HCT116 (cell line): ENCODE data around the gene FLNA. TPM values are rescaled to one million over a fixed set of nuclear protein-coding genes. Genes with fewer than 3 reads are reported as not detected.

Source experiments
- ATAC-seq: fragments of 200-7000 bp; cut with Tn5 transposase; 2 replicates; pipeline ENCODE4 v1.9.1; 2020; ENCODE audit warnings: mild to moderate bottlenecking, moderate library complexity
- BruUV-seq: library from RNA; stranded (reverse); fragments of 400-500 nt; replicated peaks from 2 replicates; lab custom pipeline; 2021; lab: Mats Ljungman, UMichigan
- CTCF ChIA-PET: fragments of 300-600 bp; sonication (Branson Sonifier 250); formaldehyde crosslinking; loops from one replicate; lab custom pipeline; 2021; ENCODE audit warnings: antibody characterized with exemption; lab: Charles Lee
- POLR2A ChIA-PET: fragments of 300-600, 350-600 bp; sonication (Branson Sonifier 250); formaldehyde crosslinking; loops from one replicate; lab custom pipeline; 2021; ENCODE audit warnings: antibody characterized with exemption; lab: Charles Lee
- RAD21 ChIA-PET, 2 experiments: fragments of 300-600 bp; sonication (Branson Sonifier 250); formaldehyde crosslinking; loops; one replicate each; lab custom pipeline; 2023; ENCODE audit warnings: low total read pairs in 2 of 2; ENCODE audit not compliant: uncharacterized antibody in 2 of 2, unreplicated experiment in 2 of 2, low non-redundant PET in 1 of 2; lab: Charles Lee
- DNase-seq: peaks from one replicate; pipeline ENCODE4 v3.0.0-alpha.2; 2010; ENCODE audit warnings: low read depth, low spot score
- H2AFZ ChIP-seq: fragments of 200-600 bp; shearing (Covaris generic), sonication (generic); 2 replicates; pipeline ENCODE4 v1.6.1; 2017; ENCODE audit warnings: low read depth, mixed run types, mixed read lengths, antibody characterized with exemption, low read length; ENCODE audit not compliant: poor library complexity, severe bottlenecking
- H3K27ac ChIP-seq: 2 replicates; pipeline ENCODE4 v1.5.1; 2012; ENCODE audit warnings: low read depth, low read length
- H3K27me3 ChIP-seq: fragments of 200-600 bp; sonication (generic); 2 replicates; pipeline ENCODE4 v1.6.1; 2016; ENCODE audit warnings: mixed run types, low read length, mixed read lengths; ENCODE audit not compliant: insufficient read depth
- H3K36me3 ChIP-seq, 2 experiments: fragments of 200-500 bp in 1 of 2; fragments of 200-600 bp in 1 of 2; sonication (Bioruptor generic) in 1 of 2; sonication (generic) in 1 of 2; 2 replicates each; pipeline versions ENCODE4 v1.5.1 to v1.6.1; 2014 to 2016; ENCODE audit warnings: low read length in 2 of 2, inconsistent platforms in 1 of 2, mixed read lengths in 1 of 2, mixed run types in 1 of 2; ENCODE audit not compliant: insufficient read depth in 2 of 2, control insufficient read depth in 1 of 2
- H3K4me1 ChIP-seq, 2 experiments: fragments of 200-600 bp in 1 of 2; sonication (generic) in 1 of 2; 2 replicates each; pipeline versions ENCODE4 v1.5.1 to v1.6.1; 2012 to 2017; ENCODE audit warnings: low read length in 2 of 2, inconsistent platforms in 1 of 2, mild to moderate bottlenecking in 1 of 2, mixed read lengths in 1 of 2, mixed run types in 1 of 2, moderate library complexity in 1 of 2; ENCODE audit not compliant: insufficient read depth in 2 of 2, control insufficient read depth in 1 of 2
- H3K4me2 ChIP-seq: fragments of 200-600 bp; sonication (generic); 2 replicates; pipeline ENCODE4 v1.6.1; 2017; ENCODE audit warnings: mixed run types, low read length, mixed read lengths
- H3K4me3 ChIP-seq, 2 experiments: fragments of 200-600 bp in 1 of 2; sonication (generic) in 1 of 2; replicated peaks in 1 of 2; 2 replicates each; pipeline ENCODE4 v1.5.1; 2011 to 2016; ENCODE audit warnings: low read length in 2 of 2, control low read depth in 1 of 2, low read depth in 1 of 2, mild to moderate bottlenecking in 1 of 2, mixed read lengths in 1 of 2, mixed run types in 1 of 2
- H3K79me2 ChIP-seq: fragments of 200-600 bp; sonication (generic); 2 replicates; pipeline ENCODE4 v1.6.1; 2017; ENCODE audit warnings: mild to moderate bottlenecking, mixed run types, low read length, moderate library complexity, mixed read lengths; ENCODE audit not compliant: insufficient read depth
- H3K9ac ChIP-seq: fragments of 200-600 bp; sonication (generic); 2 replicates; pipeline ENCODE4 v1.6.1; 2016; ENCODE audit warnings: low read length, mixed read lengths
- H3K9me2 ChIP-seq: fragments of 200-600 bp; sonication (generic), shearing (Covaris generic); 2 replicates; pipeline ENCODE4 v1.6.1; 2017; ENCODE audit warnings: mixed run types, mild to moderate bottlenecking, moderate library complexity; ENCODE audit not compliant: insufficient read depth
- H3K9me3 ChIP-seq, 2 experiments: fragments of 200-500 bp in 1 of 2; fragments of 200-600 bp in 1 of 2; sonication (Bioruptor generic) in 1 of 2; sonication (generic) in 1 of 2; 2 replicates each; pipeline ENCODE4 v1.6.1; 2014 to 2017; ENCODE audit warnings: low read length in 2 of 2, mixed read lengths in 2 of 2, inconsistent platforms in 1 of 2, low read depth in 1 of 2, mild to moderate bottlenecking in 1 of 2, mixed run types in 1 of 2, moderate library complexity in 1 of 2; ENCODE audit not compliant: control insufficient read depth in 1 of 2, insufficient read depth in 1 of 2
- H4K20me1 ChIP-seq: fragments of 200-600 bp; sonication (generic), shearing (Covaris generic); 2 replicates; pipeline ENCODE4 v1.6.1; 2017; ENCODE audit warnings: mixed run types, mild to moderate bottlenecking, moderate library complexity; ENCODE audit not compliant: insufficient read depth
- CEBPB ChIP-seq: IDR thresholded peaks from 2 replicates; pipeline ENCODE4 v1.6.1; 2012; ENCODE audit warnings: low read depth
- EGR1 ChIP-seq: IDR thresholded peaks from 2 replicates; pipeline ENCODE4 v1.6.1; 2012; ENCODE audit warnings: low read depth
- ELF1 ChIP-seq: IDR thresholded peaks from 2 replicates; pipeline ENCODE4 v1.6.1; 2012; ENCODE audit warnings: low read depth, borderline replicate concordance
- JUND ChIP-seq: IDR thresholded peaks from 2 replicates; pipeline ENCODE4 v1.6.1; 2012
- POLR2A ChIP-seq: IDR thresholded peaks from 2 replicates; pipeline ENCODE4 v1.7.0; 2011; ENCODE audit warnings: borderline replicate concordance; ENCODE audit not compliant: insufficient read depth, insufficient read length; ENCODE audit errors: extremely low read depth
- SRF ChIP-seq: IDR thresholded peaks from 2 replicates; pipeline ENCODE4 v1.6.1; 2012; ENCODE audit warnings: low read depth
- YY1 ChIP-seq: IDR thresholded peaks from 2 replicates; pipeline ENCODE4 v1.6.1; 2011; ENCODE audit warnings: low read length, low read depth, moderate library complexity, mild to moderate bottlenecking; ENCODE audit not compliant: insufficient replicate concordance; ENCODE audit errors: extremely low read depth
- ZNF274 ChIP-seq: fragments of 200-500 bp; sonication (Bioruptor generic); IDR thresholded peaks from 2 replicates; pipeline ENCODE4 v1.6.1; 2014; ENCODE audit warnings: mild to moderate bottlenecking, low read depth, low read length, inconsistent platforms
- intact Hi-C: fragments of 100-400 bp; cut with micrococcal nuclease; formaldehyde crosslinking; loops from 2 replicates; pipeline ENCODE4 v1.10.0; 2022
- total RNA-seq: library from RNA; stranded (reverse); gene quantifications from one replicate; pipeline ENCODE4 v1.2.1, GENCODE V29; 2021; ENCODE audit not compliant: unreplicated experiment
- TF ChIP-seq, protein P1 (sequence below): IDR thresholded peaks from 2 replicates; pipeline ENCODE4 v1.6.1; 2011; ENCODE audit warnings: mild to moderate bottlenecking, low read length, moderate library complexity; ENCODE audit not compliant: insufficient replicate concordance; ENCODE audit errors: extremely low read depth
- TF ChIP-seq, protein P2 (sequence below): IDR thresholded peaks from 2 replicates; pipeline ENCODE4 v1.6.1; 2012

The FLNA gene
- total RNA-seq, 1 experiment from 2014 or later, result 546 TPM

DNA sequence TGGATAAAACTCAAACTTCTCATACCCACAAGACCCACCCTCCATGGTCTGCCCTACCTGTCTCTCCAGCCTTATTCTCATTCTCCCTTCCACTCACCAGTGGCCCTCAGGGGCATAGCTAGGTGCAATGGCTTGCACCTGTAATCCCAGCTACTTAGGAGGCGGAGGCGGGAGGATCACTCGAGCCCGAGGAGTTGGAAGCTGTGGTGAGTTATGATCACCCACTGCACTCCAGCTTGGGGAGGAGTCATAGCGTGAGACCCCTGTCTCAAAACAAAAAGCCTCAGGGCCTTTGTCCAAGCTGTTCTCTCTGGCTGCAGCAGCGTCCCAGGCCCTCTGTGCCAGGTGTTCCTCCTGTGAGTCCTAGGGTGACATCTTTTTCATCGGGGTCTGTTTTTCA is 62.3 kb downstream of the FLNA start (continued):
- TF ChIP-seq, protein P1, sequence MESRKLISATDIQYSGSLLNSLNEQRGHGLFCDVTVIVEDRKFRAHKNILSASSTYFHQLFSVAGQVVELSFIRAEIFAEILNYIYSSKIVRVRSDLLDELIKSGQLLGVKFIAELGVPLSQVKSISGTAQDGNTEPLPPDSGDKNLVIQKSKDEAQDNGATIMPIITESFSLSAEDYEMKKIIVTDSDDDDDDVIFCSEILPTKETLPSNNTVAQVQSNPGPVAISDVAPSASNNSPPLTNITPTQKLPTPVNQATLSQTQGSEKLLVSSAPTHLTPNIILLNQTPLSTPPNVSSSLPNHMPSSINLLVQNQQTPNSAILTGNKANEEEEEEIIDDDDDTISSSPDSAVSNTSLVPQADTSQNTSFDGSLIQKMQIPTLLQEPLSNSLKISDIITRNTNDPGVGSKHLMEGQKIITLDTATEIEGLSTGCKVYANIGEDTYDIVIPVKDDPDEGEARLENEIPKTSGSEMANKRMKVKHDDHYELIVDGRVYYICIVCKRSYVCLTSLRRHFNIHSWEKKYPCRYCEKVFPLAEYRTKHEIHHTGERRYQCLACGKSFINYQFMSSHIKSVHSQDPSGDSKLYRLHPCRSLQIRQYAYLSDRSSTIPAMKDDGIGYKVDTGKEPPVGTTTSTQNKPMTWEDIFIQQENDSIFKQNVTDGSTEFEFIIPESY, result no peak
- TF ChIP-seq POLR2A (no peak), JUND (no peak), YY1 (no peak), ZNF274 (no peak), SRF (no peak), EGR1 (no peak)
- TF ChIP-seq, protein P2, sequence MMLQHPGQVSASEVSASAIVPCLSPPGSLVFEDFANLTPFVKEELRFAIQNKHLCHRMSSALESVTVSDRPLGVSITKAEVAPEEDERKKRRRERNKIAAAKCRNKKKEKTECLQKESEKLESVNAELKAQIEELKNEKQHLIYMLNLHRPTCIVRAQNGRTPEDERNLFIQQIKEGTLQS, result no peak

DNA sequence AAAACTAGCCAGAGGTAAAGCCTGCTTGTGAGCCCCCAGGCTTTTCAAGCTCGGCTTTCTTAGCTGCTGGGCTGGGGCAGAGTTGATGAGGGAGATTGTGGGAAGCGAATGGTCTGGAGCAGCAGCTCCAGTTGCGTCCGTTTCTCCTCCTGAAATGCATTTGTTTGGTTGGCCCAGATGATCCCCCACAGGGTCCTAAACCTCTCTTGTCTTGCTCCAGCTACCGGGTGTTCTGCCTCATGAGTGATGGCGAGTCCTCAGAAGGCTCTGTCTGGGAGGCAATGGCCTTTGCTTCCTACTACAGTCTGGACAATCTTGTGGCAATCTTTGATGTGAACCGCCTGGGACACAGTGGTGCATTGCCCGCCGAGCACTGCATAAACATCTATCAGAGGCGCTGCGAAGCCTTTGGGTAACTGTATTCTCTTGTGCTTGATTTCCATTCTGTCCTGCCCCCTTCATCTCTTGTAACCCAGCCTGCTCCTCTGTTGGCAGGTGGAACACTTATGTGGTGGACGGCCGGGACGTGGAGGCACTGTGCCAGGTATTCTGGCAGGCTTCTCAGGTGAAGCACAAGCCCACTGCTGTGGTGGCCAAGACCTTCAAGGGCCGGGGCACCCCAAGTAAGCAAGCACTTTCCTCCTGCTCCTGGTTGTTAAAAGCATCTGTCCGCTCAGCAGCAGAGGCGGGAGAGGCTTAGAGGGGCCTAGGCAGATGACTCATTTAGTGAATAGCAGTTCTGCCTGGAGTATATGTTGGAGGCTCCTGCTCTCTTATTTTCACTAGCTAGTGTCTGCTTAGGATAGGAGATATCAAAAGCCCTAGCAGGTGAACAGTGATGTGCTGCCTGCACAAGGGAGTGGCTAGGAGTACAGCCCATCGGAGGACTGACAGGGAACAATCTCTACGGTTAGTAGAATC is 63.6 kb downstream of the FLNA start:
- H2AFZ ChIP-seq, result no peak overlapping the region
- no peaks in the 10 kb centered on the region for H3K27me3 ChIP-seq
- H3K79me2 ChIP-seq, result no peaks in the 10 kb centered on the region
- H4K20me1 ChIP-seq, result no peaks in the 10 kb centered on the region
- H3K9me3 ChIP-seq, result no peaks in the 10 kb centered on the region
- RAD21 ChIA-PET, result no interaction called here
- TF ChIP-seq ELF1 (no peak), POLR2A (no peak), CEBPB (no peak)
- H3K4me1 ChIP-seq, result 0 out of 4 replicates have a peak, but pooled peaks cover 0 to 4% of the 10 kb centered on the region in 2 experiments
- BruUV-seq, result no TSS peak
- no peak overlapping the region for H3K27ac ChIP-seq
- intact Hi-C loops, result no loop called here
- no peak overlapping the region for H3K4me2 ChIP-seq
- CTCF ChIA-PET, result no interaction called here
- no peak overlapping the region for H3K9ac ChIP-seq
- H3K9me2 ChIP-seq, result no peaks in the 10 kb centered on the region
- no peaks in the 10 kb centered on the region for H3K36me3 ChIP-seq
- no peak for DNase-seq
- no peak overlapping the region for H3K4me3 ChIP-seq
- no peak for ATAC-seq
- POLR2A ChIA-PET, result no interaction called here
